Left lung (tissue), 10 donors: Measurements from ENCODE around the gene EHD3. TPM values are rescaled to one million over a fixed set of nuclear protein-coding genes. Genes with fewer than 3 reads are reported as not detected.

Source experiments
- ATAC-seq: fragments of 200-7000 bp; cut with Tn5 transposase; one replicate; pipeline ENCODE4 v1.9.1; 2020; ENCODE audit warnings: moderate library complexity
- DNase-seq, 4 donors: peaks; one replicate each; pipeline ENCODE4 v3.0.0-alpha.2; 2013 to 2020
- H3K27ac ChIP-seq, 2 donors: fragments of 200-600 bp; sonication (generic) in 1 of 2; one replicate each; pipeline versions ENCODE4 v1.5.0 to v1.8.0; 2020 to 2021
- H3K27me3 ChIP-seq, 2 donors: fragments of 200-600 bp; sonication (generic) in 1 of 2; one replicate each; pipeline versions ENCODE4 v1.5.0 to v1.8.0; 2020 to 2021
- H3K36me3 ChIP-seq, 2 donors: fragments of 200-600 bp; sonication (generic) in 1 of 2; one replicate each; pipeline versions ENCODE4 v1.5.0 to v1.8.0; 2020 to 2021
- H3K4me1 ChIP-seq, 2 donors: fragments of 200-600 bp; one replicate each; pipeline ENCODE4 v1.8.0; 2021
- H3K4me3 ChIP-seq, 2 donors: fragments of 200-600 bp; sonication (generic) in 1 of 2; one replicate each; pipeline versions ENCODE4 v1.5.0 to v1.8.0; 2020 to 2021; ENCODE audit warnings: mild to moderate bottlenecking in 1 of 2
- H3K9me3 ChIP-seq, 2 donors: fragments of 200-600 bp; sonication (generic) in 1 of 2; one replicate each; pipeline versions ENCODE4 v1.5.0 to v1.8.0; 2020 to 2021
- intact Hi-C, 2 donors: fragments of 100-400 bp; cut with DNase I; formaldehyde crosslinking; loops; one replicate each; pipeline versions ENCODE4 v1.11.2 to v1.14.2; 2022
- polyA plus RNA-seq, 6 donors: library from polyadenylated mRNA; unstranded; fragments of 120-200 nt; gene quantifications; one replicate each; pipeline ENCODE4 v1.2.1, GENCODE V29; 2013; ENCODE audit not compliant: insufficient read length in 6 of 6
- total RNA-seq, 2 donors: library from RNA; stranded (reverse); fragmentation: NEBNext Ultra II Directional; extraction: Animal tissue kit (Norgen Biotek cat#: 25700); gene quantifications; one replicate each; pipeline ENCODE4 v1.2.1, GENCODE V29; 2021
- TF ChIP-seq, protein P1 (sequence below), 2 donors: fragments of 200-600 bp; sonication (generic) in 1 of 2; IDR thresholded peaks; one replicate each; pipeline versions ENCODE4 v1.5.0 to v1.8.0; 2021; ENCODE audit warnings: antibody characterized with exemption in 2 of 2
- donor health status: DM: no; HTN: yes; CAD: no.
- donor health status: DM: no; HTN: no; CAD: no.

Gene EHD3
- total and polyA plus RNA-seq, 8 donors: 6.8 to 12.1 (median 8.9) TPM

DNA sequence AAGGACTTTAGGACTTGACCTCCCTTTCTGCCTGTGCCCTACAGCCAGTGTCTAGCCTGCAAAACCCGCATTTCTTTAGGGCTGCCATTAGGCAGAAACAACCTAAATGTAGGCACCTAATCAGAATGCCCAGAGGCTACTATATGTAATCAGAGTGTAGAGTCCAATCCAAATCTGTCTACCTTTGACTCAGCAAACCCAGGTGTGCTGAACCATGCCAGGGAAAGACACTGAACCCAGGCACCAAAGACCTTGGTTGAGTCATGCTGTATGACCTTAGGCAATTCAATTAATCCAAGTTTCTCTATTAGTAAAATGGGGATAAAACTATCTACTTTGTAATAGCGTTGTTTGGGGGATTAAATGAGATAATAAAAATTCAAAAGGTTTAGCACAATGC is 37.3 kb upstream of the EHD3 start:
- H3K27ac ChIP-seq: no peak overlapping the region
- TF ChIP-seq, protein P1, sequence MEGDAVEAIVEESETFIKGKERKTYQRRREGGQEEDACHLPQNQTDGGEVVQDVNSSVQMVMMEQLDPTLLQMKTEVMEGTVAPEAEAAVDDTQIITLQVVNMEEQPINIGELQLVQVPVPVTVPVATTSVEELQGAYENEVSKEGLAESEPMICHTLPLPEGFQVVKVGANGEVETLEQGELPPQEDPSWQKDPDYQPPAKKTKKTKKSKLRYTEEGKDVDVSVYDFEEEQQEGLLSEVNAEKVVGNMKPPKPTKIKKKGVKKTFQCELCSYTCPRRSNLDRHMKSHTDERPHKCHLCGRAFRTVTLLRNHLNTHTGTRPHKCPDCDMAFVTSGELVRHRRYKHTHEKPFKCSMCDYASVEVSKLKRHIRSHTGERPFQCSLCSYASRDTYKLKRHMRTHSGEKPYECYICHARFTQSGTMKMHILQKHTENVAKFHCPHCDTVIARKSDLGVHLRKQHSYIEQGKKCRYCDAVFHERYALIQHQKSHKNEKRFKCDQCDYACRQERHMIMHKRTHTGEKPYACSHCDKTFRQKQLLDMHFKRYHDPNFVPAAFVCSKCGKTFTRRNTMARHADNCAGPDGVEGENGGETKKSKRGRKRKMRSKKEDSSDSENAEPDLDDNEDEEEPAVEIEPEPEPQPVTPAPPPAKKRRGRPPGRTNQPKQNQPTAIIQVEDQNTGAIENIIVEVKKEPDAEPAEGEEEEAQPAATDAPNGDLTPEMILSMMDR (IDR thresholded peaks at IDR 0.05): no peak
- H3K27me3 ChIP-seq: no peaks in the 10 kb centered on the region
- no peaks in the 10 kb centered on the region for H3K9me3 ChIP-seq
- intact Hi-C loops: no loop called here
- no peak for ATAC-seq
- H3K4me1 ChIP-seq: no peaks in the 10 kb centered on the region
- H3K36me3 ChIP-seq: no peaks in the 10 kb centered on the region
- no peak for DNase-seq
- H3K4me3 ChIP-seq: no peak overlapping the region

DNA sequence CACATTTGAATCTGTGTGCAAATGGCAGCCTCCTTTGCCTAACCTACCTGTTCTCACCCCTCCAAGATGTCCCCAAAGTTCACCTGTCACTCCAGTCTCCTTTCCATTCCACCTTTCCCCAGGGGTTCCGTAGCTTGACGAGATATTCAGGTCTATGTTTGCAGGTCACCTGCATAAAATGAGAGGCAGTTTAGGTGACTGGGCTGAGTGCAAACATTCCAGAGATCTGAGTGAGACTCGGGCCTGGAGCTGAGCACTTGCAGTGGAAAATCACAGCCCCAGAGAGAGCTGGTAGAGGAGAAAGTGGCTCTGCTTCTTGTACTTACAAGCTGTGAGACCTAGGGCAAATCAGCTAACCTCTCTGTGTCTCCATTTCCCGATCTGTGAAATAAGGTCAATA is 36.8 kb upstream of the EHD3 start:
- no peak overlapping the region for H3K27ac ChIP-seq
- H3K4me3 ChIP-seq: no peak overlapping the region
- DNase-seq (no peak), ATAC-seq (peak; percentile 77)
- H3K36me3 ChIP-seq: no peaks in the 10 kb centered on the region
- no peaks in the 10 kb centered on the region for H3K4me1 ChIP-seq
- no peaks in the 10 kb centered on the region for H3K27me3 ChIP-seq
- intact Hi-C loops: no loop called here
- TF ChIP-seq, protein P1 (IDR thresholded peaks at IDR 0.05): no peak
- no peaks in the 10 kb centered on the region for H3K9me3 ChIP-seq

DNA sequence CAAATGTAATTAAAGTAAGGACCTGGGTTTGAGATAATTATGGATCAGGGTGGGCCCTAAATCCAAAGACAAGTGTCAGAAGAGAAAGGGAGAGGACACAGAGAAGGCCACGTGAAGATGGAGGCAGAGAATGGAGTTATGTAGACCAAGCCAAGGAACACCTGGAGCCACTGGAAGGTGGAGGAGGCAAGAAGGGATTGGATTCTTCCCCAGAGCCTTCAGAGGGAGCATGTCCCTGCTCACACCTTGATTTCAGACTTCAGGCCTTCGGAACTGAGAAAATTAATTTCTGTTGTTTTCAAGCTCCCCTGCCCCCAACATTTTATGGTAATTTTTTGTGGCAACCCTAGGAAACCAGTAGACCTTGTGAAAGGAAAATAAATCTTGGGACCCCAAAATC is 36.3 kb upstream of the EHD3 start:
- H3K36me3 ChIP-seq: no peaks in the 10 kb centered on the region
- TF ChIP-seq, protein P1 (IDR thresholded peaks at IDR 0.05): no peak
- intact Hi-C loops: no loop called here
- no peaks in the 10 kb centered on the region for H3K9me3 ChIP-seq
- no peaks in the 10 kb centered on the region for H3K27me3 ChIP-seq
- H3K4me3 ChIP-seq: no peak overlapping the region
- no peak for ATAC-seq
- no peak for DNase-seq
- H3K4me1 ChIP-seq: no peaks in the 10 kb centered on the region
- H3K27ac ChIP-seq: no peak overlapping the region

DNA sequence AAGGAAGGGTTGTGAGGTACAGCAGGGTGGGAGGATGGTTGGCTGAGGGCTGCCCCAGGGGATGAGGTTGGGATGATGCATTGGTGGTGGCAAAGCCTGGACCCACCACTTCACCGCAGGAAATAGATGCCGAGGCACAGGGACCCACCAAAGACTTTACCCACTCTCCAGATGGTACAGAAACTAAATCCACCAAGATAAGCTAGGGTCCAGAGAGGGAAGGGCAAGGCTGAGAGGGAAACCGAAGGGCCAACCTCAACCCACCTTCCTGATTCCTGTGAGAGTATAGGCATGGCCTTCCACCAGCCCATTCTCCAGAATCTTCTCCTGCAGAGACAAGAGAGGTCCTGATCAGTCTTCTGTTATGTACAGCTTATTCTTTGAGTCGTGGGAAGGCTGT is 34.7 kb upstream of the EHD3 start:
- ATAC-seq (no peak), DNase-seq (no peak)
- Histone ChIP-seq H3K27ac (no peak overlapping the region), H3K9me3 (no peaks in the 10 kb centered on the region), H3K4me3 (no peak overlapping the region), H3K36me3 (no peaks in the 10 kb centered on the region), H3K4me1 (no peaks in the 10 kb centered on the region), H3K27me3 (no peaks in the 10 kb centered on the region)
- TF ChIP-seq, protein P1 (IDR thresholded peaks at IDR 0.05): no peak
- intact Hi-C loops: no loop called here

DNA sequence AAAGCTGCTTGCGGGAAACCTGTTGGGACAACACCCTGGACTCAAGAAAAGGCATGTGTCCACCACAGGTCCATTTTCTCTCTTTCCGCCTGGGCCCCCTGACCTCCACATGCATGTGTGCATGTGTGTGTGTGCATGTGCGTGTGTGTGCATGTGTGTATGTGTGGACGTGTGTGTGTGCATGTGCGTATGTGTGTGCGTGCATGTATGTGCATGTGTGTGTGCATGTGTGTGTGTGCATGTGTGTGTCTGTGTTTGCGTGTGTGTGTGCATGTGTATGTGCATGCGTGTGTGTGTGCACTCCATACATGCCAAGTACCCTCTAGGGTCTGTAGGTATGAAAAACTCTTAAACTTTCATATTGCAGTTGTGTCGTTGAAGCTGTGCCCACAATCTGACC is 33.0 kb upstream of the EHD3 start:
- Histone ChIP-seq H3K4me1 (no peaks in the 10 kb centered on the region), H3K27me3 (no peaks in the 10 kb centered on the region), H3K36me3 (no peaks in the 10 kb centered on the region), H3K9me3 (no peaks in the 10 kb centered on the region), H3K27ac (no peak overlapping the region), H3K4me3 (no peak overlapping the region)
- TF ChIP-seq, protein P1 (IDR thresholded peaks at IDR 0.05): no peak
- ATAC-seq (no peak), DNase-seq (no peak)
- intact Hi-C loops: no loop called here
